Activated CD4-positive, alpha-beta T cell treated with anti-CD3 and anti-CD28 coated beads, Interleukin-2, amount 50 U/mL, for 4 hours (primary cell): Measurements from ENCODE around the gene EFCAB11.

Experiments
- DNase-seq, 2 experiments: peaks; one replicate each; pipeline ENCODE4 v3.0.0-alpha.2; 2020

The EFCAB11 gene

DNA sequence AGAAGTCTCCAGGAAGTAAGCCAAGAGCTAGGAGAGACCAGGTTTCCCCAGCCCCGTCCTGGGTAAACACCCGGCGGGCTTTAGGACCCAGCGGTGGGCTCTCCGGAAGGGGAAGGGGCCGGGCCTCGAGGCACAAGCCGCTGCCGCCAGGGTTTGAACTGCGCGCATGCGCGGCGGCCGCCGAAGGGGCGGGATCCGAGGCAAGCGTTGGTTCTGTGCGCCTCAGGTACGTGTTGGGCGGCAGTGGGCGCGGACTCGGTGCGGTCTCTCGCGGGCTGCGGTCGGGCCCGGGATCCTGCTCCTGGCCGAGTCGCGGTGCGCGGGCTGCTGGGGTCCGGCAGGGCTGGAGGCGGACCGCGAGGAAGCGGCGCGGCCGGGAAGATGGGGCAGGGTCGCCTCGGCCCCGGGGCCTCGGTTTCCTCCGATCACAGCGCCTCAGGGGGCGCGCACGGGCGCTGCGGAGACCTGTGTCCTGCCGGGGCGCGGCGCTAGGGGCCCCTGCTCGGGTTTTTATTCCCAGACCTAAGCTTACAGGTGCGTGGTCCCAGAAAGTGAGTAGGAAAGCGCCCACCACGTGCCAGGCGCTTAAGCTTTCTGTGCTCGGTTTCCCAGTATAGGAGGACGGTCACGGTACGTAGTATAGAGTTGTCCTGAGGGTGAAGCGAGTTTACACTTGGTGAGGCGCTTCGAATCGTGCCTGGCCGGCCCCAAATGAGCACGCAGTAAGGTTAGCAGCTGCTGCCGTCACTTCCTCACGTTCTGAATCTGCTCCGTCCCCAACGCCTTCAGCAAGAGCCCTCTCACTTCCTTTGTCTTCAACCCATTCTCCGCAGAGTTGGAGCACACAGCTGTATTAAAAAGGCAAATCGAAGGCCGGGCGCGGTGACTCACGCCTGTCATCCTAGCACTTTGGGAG, 1.5 kb upstream of the EFCAB11 start, which contains the start of gene TDP1:
Gene TDP1 (plus strand): TSS at position 183 of the 916 bp plus-strand sequence. CDS start 7,188 bp downstream, outside the sequence.
- DNase-seq: peak; percentile 94

DNA sequence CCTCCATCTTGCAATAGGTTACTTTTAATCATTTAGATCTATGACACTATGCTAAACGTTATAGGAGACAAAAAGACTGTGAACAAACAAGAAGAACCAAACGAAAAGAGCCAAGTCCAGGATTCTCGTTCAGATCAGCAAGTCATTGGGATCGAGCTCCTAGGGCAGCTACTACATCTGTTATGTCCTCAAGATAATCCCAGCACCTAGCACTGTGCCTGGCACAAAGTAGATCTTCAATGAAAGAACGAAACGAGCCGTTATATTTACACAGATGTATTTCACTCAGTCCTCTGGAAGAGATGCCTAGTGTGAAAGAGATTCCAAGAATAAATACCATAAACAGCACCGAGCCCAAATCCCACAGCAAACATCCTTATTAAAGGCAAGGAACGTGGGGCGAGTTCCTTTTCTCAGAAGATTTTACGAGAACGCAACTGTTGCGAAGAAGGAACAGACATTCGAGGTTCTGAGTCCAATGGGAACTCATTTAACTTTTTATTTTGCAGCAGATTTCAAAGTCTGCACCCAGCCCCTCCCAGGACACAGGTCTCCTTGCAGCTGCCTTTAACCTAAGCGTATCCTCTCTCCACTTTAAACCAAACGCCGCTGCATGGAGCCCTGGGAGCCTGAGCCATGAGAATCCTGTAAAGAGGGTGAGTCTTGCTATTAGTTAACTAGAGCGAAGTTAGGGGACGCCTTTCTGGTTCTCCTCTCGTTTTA, 653 bp upstream of the EFCAB11 start:
- DNase-seq: no peak

DNA sequence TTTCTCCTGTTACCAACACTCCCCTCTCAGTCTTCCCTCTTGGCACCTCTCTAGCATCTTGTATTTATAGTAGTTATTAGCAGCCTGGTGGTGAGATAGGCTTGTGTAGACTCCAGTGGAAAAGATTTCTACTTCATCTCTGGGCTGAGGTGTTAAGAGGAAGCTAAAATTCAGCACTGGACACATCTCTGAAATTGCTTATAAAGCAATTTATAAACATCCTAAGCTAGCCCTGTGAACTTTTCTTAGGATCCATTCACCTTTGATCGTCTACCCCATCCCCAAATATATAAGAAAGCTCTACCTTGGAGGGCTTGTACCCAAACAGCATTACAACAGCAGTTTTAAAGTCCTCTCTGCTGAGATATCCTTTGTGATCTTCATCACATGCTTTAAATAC, 928 bp downstream of the EFCAB11 start:
- DNase-seq: no peak

DNA sequence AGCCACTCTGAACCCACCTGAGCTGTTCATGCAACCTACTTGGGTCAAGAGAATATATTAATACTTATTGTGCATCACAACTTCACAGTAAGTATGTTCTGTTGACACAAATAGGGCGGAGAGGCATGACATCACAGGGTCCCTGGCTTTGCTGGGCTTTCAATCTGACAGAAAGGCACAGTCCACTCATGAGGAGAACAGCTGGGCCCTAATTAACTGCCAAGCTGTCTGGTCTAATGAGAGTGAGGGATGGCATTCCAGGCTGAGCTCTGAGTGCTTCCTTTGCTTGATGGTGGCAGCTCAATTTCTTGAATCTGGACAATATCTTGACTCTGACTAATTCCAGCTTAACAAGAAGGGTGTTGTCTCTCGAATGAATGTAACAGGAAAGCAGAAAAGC, 2.0 kb downstream of the EFCAB11 start:
- no peak for DNase-seq

DNA sequence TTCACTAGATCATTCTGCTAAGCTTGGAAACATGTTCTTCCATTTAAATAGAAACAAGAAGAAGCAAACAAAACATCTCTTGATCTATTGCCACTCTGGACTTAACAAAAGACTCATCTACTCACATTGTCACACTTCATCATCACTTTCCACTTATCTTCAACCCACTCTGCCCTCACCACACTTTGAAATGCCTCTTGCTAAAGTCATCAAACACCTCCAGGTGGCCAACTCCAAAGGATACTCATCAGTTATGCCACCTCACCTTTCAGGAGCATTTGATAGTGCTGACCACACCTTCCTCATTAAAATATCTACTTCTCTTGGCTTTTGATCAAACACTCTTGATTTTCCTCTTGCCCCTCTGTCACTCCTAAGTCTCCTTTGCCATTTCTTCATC, 7.2 kb downstream of the EFCAB11 start:
- DNase-seq: no peak

DNA sequence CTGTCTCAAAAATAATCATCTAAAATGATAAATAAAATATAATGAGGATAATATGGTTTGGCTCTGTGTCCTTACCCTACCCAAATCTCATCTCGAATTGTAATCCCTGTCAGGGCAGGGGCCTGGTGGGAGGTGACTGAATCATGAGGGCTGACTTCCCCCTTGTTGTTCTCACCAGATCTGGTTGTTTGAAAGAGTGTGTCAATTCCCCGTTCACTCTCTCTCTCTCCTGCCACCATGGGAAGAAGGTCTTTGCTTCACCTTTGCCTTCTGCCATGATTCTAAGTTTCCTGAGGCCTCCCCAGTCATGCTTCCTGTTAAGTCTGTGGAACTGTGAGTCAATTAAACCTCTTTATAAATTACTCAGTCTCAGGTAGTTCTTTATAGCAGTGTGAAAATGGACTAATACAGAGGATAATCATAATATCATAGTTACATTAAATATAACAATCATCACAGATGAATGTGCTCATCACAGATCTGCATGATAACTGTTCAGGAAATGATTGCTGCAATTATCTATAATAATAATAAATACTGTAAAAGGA, 12.6 kb downstream of the EFCAB11 start:
- no peak for DNase-seq

DNA sequence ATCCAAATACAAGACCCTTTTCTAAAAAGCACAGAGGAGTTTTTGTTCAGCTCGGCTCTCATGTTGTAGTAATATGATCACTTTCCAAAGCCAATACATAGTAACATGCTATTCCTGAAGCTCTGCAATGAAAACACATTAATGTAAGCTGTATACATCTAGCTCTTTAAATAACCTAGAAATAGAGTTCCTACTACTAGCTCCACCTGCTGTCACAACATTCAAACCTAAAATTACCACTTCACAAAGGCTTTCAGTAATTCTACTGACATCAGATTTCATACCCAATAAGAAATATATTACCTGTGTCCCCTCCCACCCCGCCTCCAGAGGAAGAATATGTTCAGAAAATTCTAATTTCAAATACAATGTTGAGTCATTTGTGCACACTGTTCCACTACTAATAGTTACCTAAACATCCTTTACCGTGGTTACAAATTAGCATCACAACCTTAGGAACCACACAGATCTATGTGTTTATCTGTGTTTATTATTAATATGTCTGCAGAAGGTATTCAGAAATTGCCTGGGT, 17.8 kb downstream of the EFCAB11 start:
- DNase-seq: no peak

DNA sequence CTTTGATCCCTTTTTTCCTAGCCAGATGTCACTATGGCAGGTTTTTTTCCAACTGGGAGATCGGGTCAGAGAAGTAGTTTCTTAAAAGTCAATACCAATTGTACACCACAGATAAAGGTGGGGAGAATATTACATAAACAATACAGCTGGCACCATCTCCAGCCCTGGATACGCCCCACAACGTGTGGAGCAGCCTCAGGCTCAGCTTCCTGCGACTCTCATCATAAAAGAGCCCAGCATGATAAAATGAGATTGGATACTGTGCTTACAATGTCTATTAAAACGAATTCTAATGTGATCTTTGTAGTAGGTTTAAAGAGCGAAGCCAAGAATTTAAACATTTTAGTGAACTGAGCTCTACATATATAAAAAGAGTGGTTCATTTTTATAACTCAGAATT, 21.5 kb downstream of the EFCAB11 start:
- DNase-seq: no peak

DNA sequence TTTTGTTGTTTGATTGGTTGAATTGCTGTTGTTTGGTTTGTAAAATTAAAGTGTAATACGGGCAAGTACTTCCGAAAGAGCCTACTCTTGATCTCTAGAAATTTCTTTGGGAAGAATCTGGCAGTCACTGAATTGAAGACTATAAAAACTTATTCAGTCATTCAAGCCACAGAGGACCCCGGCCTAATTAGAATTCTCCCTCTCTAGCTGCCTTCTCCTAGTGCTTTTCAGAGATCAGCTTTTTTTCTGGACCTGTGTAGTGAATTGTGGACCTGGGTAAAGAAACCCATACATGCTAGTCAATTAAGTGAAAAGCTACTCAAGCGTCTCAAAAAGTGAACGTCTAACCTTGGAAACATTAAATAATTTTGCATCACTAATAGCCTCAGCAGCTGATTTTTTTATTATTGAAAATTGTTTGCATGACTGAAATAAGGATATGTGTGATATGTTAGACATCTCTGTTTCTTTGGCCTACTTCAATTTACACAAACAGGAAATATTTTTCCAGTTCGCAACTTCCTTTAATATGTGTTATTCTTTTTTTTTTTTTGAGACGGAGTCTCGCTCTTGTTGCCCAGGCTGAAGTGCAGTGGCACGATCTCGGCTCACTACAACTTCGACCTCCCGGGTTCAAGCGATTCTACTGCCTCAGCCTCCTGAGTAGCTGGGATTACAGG, 27.2 kb downstream of the EFCAB11 start:
- DNase-seq: no peak

DNA sequence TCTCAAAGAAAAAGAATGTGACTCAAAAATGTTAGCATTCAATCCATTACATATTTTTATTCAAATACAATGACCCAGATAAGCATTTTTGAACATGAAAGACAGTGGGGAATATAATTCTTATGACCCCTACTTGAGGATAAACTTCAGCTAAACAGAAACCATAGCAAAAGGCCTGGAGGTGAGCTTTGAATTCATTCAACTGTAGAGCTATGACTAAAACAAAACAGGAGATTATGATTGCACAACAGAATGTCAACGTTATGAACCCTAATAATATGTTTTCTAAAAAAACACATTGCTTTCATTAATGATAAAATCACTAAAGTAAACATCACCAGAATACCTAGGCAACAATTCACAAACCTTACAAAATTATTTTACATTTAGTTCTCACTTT, 27.8 kb downstream of the EFCAB11 start:
- DNase-seq: no peak

DNA sequence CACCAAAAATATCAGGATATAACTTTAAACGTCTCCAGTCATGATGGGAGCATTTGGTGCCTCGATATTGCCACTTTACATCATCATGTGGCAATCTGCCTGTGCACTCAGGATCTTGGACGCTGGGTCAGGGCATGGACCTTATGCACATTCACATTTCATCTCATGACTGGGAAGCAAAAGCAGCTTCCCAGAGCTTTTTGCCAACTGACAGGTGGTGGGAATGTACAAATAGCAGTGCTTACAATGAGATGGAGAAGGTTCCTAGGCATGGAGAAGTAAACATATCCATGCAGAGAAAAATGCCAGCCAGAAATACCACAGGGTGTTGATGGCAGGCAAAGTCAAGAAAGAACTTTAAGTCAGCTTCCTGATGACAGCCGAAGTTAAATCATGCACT, 30.3 kb downstream of the EFCAB11 start:
- DNase-seq: no peak

DNA sequence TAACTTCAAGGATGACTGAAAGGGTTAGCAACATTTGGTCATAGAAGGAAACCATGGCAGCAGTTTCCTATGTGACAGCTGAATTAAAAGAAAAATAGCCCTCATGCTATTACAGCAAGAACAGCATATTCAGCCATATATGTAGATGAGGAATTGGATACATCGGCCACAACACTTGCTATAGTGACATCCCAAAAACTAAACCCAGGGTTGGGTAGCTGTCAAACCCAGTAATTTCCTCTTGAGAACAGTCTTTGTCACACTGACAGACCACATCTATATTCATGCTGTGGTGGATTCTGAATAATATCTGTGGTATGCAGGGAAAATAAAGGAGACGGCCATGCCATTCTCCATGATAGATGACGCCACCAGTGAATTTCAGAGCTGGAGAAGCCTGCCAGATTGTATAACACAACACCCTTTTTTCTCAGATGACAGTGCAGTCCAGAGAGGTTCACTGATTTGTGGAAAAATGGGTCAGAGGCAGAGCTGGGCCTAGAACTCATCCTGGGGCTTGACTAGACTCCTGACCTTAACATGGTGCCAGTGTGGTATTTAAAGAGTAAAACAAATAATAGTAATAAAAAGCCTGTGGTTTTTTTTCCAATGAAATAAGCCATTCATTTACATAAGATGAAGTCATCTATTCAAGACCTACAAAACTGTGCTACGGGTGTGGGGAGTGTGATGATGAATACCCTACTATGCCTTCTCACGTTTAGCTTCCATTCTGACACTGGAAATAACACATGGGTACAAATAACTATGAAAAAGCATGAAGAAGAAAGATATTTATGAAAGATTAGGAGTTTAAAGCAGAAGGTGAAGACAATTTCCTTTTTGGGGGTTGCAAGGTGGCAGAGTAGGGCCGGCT, 32.3 kb downstream of the EFCAB11 start:
- no peak for DNase-seq

DNA sequence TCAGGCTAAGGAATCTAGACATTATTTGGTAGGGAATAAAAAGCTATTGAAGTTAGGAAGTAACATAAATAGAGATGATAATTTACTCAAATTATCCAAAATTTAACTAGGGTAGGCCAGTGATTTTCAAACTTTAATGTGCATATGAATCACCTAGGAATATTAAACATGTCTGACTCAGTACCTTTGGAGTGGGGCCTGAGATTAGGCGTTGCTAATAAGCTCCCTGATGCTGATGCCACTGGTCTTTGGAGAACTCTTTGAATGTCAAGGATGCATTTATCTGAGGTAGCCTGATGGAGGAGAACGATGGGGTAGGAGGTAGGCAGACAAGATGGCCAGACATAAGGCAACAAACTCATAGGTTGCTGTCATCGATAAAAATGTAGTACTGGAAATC, 33.2 kb downstream of the EFCAB11 start:
- no peak for DNase-seq

DNA sequence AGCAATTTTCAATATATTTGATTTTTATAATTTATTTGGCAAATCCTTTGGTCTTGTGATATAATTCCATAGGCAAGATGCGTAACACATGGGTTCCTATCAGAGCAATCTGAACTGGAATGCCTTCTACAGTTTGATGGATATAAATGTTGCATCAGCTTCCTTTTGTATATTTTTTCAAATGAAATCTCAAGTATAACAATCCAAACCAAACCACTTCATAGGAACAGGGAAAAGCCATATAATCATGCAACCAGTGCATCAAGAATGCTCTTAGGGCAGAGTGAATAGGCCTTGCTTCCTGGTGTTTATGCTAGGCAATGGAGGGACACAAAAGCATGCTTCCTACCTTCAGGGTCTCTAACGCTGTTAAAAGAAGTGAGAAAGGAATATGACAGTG, 34.5 kb downstream of the EFCAB11 start:
- no peak for DNase-seq

DNA sequence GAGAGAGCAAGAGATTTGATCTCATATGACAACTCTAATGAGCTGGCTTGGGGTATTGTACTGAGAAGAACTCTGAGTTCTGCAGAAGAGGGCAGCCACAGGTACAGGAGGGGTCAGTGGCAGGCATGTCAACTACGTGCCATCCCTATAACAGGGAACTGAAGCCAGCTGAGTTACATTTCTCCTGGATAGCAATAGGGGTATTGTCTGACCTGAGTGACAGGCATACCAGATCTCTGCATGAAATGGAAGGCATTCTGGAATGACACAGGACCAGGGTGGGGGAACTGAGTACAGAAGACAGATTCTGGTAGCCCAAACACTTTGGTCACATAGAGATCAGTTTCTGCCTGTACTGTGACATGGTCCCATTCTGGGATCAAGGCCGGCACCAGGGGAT, 35.8 kb downstream of the EFCAB11 start:
- DNase-seq: no peak

DNA sequence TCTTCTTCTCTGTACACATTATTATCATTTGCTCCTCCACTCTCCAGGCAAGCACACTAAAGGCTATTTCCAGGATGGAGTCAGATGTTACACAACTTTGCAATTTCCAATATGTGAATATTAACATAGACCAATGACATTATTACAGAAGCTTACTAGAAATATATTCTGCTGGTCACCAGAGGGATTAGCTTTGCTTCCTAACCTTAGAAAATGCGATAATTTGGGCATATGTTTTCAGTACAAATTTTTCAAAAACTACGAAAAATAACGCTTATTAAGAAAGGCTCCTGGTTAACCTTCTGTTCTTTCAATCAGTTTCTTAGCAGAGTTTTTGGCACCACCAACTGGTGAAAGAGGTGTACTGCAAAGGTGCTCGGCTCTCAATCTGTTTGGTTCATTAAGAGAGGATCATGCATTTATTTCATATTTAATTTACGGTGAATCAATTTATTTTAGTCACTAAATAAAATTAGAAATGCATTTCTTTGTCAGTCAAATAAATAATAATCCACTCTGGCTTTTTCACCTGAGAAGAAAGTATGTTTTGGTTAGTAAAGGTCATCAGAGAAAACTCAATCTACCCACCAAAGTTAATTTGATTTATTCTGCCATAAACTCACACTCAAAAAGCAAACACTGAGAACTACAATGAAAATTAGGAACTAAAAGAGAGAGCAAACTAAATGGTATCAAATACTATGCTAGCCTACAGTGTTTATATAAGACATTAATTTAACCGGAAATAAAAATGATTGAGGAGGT, 39.2 kb downstream of the EFCAB11 start:
- DNase-seq: peak; percentile 54 to 57

DNA sequence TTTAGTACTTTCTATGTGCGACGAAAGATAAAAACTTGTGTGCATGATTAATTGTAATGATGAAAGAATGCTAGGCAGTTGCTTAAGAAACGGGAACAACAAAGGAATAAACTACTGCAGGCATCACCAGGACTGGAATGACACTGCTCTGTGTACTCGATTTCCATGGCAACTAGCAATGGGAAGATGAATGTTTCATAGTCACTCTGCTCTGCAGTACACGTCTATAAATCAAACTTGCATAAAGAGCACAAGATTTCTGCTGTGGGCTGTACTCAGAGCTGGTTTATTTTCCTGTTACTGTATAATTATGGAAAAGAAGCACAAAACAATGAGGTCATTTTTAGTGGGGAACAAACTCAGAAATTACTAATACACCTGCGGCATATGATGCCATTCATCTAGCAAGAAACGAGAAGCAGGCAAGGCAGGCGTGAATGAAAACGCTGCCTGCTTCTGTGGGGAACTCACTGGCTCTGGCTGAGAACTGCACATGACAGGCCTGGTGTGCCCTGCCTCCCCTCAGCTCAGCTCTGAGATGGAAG, 41.8 kb downstream of the EFCAB11 start:
- DNase-seq: no peak

DNA sequence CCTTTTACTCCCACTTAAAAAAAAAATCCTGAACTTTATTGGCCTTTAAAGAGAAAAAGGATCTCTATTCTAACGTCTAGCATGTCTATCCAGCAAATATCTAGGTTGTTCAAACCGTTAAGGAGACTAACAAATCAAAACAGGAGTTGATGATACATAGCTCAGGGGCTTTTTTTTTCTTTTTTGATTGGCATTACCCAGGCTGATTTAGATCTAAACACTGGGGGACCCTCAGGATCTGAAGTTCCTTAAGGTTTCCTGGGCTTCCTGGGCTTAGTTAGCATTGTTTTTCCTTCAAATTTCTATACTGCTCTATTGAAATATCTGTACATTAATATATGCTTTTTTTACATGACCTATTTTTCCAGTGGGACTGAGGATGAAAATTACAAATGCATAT, 42.3 kb downstream of the EFCAB11 start:
- DNase-seq: no peak

DNA sequence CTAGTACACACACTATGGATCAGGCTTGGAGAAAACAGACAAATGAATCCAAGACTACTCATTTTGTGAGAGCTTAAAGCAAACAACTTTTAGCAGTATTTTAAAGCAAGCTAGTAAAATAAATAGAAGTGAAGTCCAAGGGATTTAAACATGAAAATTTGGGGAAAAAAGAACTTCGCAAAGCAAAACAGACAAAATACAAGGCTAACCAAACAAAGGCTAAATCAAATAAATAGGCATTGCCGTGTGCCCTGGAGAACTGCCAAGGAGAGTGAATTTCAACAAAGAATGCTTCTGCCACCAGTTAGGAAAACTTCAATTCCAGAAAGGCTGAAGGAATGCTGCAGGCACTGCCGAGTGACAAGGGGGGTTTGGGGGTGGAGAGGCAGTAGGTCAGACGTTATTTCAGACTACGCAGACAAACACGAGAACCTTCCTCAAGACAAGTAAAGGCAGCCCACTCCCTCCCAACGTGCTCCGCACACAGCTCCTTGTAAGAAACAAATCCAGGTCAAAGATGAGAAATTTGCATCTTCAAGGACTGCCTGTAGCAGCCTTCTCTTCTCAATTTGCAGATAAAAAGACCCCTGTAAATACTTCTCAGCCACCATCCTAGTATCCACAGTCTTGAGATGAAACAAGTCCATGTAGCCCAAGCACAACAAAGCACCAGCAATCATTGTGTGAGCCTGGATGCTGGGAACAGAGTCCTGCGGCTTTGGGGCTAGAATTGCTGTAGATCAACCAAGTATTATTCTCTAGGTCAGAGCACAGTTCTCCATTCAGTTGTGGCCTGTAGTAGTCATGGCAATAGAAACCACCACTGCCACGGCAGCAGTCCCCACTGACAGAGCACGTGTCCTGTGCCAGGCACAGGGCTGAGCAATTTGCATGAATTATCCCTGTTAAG, 43.3 kb downstream of the EFCAB11 start:
- DNase-seq: no peak

DNA sequence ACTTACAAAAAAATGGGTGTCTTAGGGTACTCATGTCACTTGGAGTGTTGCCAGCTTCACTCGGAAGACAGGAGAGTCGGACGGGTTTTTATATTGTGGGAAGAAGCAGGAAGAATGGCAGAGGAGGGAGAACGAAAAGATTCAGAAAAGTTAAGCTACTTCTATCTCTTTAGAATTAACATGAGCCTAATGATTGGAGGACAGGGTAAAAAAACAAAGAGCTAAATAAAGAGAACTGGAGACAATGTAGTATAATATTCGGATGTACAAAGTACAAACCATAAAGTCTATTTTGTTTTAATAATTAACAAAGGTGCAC, 43.9 kb downstream of the EFCAB11 start:
- DNase-seq: no peak
